HG02840 (cell line): ENCODE measurements around the gene CLDN7.
"Not testable (repeated sequence)": the region's sequence is repeated elsewhere in the genome, so short reads cannot be mapped to it uniquely, and the experiment has no call there.

Source experiments
- ATAC-seq: cut with Tn5 transposase; IDR thresholded peaks from one replicate; pipeline ENCODE4 v1.9.1; 2021; ENCODE audit warnings: mild to moderate bottlenecking, moderate library complexity, moderate number of reproducible peaks; ENCODE audit not compliant: unreplicated experiment, low FRiP score

CLDN7 gene

DNA sequence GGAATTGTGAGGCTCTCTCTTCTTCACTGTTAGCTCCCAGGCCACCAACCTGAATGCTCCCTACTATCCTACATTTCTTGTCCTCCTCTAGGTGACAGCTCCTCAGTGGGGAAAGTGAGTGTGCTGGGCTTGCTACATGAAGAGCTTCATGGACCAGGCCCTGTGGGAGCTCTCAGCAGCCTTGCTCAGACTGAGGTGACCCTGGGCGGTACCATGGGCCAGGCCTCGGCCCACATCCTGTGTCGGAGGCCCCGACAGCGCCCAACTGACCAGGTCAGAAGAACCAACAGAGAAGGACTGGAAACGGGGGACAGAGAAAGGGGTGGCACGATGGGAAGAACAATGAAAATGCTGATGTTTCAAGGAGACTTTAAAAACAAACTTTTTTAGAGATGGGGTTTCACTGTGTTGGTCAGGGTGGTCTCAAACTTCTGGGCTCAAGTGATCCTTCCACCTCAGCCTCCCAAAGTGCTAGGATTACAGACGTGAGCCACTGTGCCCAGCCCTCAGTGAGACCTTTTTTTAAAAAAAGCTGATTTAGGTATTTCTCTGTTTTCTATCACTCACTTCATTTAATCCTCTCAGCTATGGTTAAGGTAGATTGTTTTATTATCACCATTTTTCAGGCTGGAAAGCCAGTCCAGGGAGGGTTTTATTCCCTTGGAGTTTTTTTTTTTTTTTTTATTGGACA is 5.4 kb downstream of the CLDN7 start:
- ATAC-seq = no peak

DNA sequence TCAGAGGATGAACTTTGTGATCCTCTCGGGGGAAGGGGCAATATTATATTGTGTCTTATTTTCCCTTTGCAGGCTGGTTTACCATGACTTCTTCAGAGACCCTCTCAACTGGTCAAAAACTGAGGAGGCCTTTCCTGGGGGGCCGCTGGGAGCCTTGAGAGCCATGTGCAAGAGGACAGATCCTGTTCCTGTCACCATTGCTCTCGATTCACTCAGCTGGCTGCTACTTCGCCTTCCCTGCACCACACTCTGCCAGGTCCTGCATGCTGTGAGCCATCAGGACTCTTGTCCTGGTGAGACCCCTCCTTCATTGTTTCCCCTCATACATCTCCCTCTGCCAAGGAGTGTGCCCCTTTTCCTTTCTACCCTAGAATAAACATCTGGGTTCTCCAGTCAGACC is 7.8 kb downstream of the CLDN7 start:
- ATAC-seq = no peak

DNA sequence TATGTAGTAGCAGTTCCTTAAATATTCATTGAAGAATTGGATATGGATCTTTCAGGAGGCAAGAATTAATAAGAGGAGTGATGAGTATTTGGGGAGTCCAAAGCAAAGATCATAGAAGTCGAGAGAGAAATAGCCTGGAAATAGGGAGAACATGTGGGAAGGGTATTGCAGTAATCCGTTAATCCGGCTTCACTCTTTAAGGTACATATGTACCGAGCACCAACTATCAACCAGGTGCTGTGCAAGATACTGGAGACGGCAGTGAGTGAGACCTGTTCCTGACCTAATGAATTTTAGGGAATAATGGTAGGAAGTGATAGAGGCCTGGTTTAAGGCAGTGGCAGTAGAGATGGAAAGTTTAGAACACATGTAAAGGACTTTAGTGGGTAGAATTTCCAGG is 9.2 kb downstream of the CLDN7 start:
- ATAC-seq = no peak

DNA sequence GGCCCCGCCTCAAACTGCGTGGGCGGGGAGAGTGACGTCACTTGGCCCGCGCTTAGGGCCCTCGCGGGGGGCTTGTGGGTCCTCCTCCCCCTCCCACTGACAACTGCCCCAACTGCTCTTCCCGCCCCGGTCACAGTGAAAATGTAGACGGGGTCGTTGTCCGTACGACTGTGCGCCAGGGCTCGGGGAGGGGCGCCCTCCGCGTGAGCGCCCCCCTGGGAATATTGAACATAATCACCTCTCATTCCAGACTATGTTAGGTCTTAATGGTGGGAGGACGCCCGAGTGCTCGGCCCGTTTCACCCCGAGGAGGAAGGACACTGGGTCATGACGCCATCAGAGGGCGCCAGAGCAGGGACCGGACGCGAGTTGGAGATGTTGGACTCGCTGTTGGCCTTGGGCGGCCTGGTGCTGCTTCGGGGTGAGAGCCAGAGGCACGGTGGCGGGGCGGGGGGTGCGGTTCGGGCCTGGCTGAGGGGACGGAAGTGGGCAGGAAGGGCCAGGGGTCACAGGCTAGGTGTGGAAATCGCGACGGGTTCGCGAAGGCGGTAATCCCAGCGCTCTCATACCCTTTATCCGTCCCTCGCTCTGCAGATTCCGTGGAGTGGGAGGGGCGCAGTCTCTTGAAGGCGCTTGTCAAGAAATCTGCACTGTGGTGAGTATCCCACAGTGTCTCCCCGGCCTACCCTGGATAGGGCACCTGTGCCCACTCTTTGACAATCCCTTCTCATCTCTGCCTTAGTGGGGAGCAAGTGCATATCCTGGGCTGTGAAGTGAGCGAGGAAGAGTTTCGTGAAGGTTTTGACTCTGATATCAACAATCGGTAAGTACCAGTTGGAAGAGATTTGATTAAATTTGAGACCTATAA is 9.9 kb downstream of the CLDN7 start, which contains the start of gene ELP5:
Gene ELP5 (plus strand): TSS at position 40 of the 868 bp plus-strand sequence. CDS start 336 bp downstream, at position 376.
- peak; percentile 60 for ATAC-seq

DNA sequence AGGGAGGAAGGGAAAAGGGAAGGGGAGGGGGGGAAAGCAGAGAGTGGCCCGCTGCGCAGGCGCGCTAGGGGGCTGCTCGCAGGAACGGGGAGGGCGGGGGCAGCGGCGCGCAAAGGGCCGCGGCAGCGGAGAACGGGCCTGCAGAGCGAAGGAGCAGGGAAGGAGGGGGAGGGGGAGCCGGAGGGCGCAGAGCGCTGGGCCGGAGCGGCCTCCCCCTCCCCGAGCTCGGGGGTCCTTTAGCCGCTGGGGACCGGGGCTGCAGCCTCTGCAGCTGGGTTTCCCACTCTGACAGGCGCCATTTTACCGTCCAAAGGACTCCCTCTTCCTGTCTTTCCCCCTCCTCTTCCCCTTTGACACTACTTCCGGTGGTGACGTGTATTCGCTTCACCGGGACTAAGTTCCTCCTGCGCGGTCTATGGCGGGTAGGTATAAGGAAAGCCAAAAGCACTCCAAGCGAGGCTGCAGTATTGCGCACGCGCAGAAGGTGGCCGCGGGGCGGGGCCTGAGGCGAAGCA is 10.6 kb downstream of the CLDN7 start, which contains the start of gene CTDNEP1:
Gene CTDNEP1 (minus strand): TSS at position 74 of the 515 bp plus-strand sequence. CDS start 438 bp downstream, outside the sequence.
- peak; percentile 81 for ATAC-seq

DNA sequence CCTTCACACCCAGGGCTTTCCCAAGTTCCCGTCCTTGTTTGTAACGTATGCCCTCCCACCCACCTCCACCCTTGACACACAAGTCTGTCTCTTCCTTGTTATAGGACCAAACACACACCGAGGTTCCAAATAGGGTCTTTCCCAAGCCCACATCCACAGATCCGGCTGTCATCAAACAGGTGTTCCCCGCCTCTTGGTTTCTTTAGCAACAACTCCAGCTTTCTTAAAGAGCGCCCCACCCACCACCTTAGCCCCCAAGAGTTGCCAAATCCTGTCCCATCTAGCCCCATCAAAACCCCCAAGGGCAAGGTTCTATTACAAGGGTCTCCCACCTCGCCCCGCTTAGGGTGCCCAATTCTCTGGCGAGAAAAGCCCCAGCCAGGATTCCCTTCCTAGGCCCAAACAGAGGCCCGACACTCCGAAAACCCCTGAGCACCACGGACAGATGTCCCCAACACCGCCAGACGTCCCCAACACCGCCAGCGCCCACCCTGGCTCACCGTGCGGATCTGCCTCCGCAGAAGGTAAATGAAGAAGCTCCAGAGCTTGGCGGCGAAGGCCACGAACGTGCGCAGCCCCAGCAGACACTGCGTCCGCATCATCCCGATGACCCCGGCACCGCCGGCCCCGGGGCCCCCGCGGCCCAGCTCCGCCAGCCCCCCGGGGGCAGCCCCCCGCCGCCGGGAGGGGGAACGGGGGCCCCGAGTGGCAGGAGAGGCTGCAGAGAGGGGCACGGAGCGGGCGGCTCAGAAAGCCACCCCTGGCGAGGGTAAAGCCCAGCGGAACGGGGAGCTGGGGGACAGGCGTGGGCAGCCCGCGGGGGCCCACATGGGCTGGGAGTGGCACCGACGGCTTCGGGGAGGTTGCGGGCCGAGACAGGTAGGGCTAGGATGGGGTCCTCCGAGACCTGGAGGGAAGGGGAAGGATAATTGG is 11.3 kb downstream of the CLDN7 start:
- ATAC-seq = no peak

DNA sequence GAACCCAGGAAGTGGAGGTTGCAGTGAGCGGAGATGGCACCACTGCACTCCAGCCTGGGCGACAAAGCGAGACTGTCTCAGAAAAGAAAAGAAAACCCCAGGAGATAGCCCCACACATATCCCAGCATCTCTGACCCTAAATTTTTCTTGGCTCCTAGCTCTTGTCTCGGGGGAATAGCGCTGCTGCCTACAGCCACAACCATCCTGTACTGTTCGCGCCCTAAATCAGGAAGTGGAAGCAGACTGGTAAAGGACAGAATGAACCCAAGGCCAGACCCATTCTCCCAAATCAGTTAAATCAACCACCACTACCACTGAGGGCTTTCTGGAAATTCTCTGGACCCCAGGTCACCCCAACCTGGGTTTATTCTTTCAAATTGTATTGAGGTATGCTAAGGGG is 12.4 kb downstream of the CLDN7 start:
- ATAC-seq = no peak

DNA sequence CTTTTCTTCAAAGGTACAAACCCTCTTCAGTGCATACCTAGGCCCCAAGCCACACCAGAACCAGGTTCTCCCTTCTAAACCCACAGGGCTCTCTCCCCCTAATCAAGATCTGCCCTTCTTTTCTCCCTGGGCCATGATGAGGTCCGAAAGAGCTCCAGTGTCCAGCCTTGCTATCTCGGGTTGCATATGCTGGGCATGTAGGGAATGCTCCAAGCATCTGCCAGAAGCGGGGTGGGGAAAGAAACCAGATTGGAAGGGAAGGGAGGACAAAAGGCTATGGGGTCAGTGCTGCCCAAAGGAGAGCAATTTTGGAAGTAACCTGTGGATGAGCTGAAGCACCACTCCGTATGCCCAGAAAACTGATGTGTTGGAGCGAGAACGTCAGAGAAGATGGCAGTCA is 13.1 kb downstream of the CLDN7 start:
- no peak for ATAC-seq

DNA sequence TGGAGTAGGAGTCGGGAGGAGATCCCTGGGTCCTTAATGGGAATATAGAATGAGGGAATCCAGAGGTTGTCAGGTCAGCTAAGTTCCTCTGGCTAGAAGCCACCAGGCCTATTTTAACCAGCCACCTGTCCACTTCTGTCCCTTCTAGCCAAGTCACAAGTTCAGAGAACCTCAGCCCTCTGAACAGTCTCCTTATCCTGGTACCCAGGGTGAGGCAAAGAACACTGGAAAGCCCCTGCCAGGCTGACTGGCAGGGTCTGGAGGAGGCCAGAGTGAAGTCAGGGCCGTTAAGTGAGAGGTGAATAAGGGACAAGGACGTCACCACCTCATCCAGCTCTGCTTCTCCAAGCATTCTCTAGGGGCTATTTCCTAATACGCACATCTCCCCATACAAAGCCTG is 13.5 kb downstream of the CLDN7 start:
- no peak for ATAC-seq

DNA sequence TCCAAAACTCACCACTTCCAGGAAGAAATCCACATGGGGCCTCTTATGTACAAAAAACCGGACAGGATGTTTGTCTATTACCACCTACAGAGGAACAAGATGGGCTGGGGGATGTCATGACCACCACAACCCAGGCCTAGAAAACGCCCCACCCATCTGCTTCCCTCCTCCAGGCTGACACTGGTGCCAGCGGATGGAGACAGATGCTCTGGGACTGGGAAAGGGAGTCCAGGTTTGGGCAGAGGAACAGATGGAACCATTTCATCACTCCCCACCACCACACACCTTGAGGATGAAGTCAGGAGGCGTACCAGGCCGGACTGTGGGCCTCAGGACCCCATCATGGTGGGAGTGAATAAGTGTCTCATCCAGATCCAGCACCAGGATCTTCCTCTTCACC is 15.5 kb downstream of the CLDN7 start:
- ATAC-seq = no peak

DNA sequence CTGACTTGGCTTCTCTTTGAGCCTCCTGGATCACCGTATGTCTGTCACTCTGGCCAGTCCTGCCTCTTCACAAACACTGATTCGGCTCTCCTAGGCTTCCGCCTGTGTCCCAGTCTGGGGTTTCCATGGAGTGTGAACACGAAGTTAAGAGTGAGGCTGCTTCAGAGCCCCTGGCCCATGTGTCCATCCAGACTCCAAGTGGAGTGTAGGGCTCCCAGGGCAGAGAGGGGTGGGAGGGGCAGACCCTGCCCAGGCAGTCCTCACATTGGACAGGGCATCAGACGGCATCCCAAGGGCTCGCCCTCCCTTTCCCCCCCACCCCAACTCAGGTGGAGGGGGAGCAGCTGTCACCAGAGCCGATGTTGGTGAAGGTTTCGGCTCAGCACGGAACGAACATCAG is 18.4 kb downstream of the CLDN7 start:
- ATAC-seq = not testable (repeated sequence)

DNA sequence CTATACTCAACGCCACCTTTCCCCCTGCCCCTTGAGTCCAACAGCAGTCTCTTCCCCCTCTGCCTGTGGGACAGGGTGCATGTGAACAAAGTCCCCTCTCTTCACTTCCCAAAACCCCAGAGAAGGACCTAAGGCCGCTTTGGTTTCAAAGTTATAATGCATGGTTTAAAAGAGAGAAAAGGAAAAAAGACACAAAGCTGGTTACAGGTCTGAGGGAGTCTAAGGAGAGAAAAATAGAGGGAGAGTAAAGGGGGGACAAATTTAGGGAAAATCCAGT is 18.9 kb downstream of the CLDN7 start:
- no peak for ATAC-seq

DNA sequence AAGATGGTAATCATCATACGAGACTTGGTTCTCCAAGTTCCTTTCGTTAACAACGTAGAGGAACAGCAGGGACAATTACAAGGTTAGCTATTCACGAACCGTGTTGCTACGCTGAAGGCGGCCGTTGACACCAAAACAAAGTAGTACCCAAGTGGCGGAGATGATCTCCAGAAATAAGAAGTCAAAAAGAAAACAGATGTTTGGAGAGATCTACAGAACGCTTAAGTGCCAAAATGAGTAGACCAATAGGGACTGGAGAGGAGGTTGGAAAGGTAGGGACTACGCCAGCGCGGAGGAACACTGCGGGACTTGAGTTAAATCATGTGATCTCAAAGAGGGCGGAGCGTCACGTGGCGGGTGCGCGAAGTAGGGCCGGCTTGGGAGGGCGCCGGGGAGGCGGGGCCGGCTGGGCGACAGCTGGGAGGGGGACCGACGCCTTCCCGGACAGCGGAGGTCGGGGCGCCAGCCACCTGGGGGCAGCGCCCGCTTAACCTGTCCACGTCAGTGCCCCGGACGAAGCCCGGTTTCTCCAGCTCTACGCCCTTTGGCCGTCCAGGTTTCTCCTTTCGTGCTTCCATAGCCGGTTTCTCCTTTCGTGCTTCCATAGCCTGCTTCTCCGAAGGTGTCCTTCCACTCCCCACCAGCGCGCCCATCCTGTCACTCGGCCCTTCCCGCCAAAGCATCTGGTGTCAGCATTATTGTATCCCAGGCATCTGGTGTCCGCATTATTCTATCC is 19.4 kb downstream of the CLDN7 start:
- ATAC-seq = peak; percentile 62

DNA sequence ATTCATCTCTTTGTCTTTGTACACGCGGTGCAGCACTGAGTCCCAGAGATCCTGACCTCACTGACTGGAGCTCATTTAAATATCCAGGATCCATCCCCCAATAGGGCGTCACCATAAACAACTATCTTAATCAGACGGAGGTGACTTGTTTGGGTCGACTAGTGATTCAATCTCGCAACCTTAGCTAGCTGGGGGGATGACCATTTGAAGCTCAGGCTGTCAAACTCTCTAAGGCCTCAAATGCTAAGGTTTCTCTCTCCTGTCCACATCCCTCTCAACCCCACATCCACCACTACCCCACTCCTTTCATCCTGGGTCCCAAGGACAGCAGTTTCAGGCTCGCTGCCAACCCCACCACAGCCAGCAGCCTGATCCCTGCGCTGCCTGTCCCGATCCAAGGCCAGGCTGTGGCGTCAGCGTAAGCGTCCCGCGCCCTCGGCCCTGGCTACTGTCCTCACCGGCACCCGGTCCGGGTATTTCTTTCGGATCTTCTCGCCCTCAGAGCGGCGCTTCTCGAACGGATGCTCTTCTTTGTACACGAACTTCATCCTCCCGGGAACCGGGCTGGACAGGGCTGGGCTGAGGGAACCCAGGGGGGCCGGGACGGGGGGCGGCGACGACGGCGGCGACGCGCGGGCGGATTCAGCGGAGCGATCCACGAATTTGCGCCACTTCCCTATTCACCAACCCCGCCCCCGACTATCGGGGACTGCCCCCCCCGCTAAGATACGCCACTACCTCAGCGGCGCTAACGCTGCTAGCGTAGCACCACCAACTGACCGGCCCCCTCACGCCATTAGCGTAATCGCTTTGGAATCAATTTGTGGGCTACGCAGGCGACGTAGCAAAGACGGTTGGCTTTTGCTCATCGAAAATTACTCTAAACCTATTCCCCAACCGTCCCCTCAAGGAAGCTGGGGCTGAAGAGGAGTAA is 20.2 kb downstream of the CLDN7 start, which contains the start of gene GABARAP:
Gene GABARAP (minus strand): TSS at position 667 of the 934 bp plus-strand sequence. CDS start 119 bp downstream, at position 548.
- peak; percentile 41 for ATAC-seq

DNA sequence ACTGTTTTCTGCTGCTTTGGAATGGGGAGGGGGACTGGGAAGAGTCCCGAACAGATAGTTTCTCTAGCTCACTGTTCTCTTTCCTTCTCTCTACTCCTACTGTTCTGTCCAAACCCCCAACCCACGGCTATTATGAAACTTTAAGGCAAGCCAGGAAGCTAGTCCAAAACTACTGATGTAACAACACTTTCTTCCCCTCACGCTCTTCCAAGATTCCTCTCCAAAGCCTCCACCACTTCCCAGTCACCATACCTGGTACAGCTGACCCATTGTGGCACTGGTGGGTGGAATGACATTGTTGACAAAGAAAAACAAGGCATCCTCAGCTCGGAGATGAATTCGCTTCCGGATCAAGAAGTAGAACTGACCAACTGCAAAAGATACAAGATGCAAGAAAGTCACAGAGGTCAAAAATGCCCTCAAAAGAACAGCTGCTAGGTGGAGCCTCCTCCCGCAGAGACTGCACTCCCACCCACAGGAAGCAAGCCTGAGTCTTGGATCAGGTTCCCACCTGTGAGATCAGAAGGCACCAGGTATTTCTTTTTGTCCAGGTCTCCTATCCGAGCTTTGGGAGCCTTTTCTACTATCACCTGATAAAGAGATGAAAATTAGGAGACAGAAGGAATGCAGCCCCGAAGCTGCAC is 21.1 kb downstream of the CLDN7 start:
- ATAC-seq = no peak

DNA sequence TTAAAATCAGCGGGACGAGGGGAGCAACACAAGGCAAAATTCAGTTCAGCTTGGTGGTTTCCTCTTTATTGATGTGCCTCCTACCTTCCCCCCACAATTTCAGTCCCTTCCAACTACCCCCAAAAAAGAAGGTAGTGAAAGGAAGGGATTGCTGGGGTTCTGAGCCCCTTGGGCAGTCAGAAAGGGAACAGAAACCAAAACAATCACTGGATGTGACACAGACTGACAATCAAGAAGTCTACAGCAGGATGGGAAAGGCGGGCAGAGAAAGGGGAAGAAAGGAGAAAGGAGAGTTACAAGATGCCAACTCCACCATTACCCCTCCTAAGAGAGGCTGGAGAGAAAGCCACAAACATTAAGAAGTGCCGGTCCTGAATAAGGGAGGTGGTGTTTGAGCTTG is 21.9 kb downstream of the CLDN7 start:
- ATAC-seq = no peak

DNA sequence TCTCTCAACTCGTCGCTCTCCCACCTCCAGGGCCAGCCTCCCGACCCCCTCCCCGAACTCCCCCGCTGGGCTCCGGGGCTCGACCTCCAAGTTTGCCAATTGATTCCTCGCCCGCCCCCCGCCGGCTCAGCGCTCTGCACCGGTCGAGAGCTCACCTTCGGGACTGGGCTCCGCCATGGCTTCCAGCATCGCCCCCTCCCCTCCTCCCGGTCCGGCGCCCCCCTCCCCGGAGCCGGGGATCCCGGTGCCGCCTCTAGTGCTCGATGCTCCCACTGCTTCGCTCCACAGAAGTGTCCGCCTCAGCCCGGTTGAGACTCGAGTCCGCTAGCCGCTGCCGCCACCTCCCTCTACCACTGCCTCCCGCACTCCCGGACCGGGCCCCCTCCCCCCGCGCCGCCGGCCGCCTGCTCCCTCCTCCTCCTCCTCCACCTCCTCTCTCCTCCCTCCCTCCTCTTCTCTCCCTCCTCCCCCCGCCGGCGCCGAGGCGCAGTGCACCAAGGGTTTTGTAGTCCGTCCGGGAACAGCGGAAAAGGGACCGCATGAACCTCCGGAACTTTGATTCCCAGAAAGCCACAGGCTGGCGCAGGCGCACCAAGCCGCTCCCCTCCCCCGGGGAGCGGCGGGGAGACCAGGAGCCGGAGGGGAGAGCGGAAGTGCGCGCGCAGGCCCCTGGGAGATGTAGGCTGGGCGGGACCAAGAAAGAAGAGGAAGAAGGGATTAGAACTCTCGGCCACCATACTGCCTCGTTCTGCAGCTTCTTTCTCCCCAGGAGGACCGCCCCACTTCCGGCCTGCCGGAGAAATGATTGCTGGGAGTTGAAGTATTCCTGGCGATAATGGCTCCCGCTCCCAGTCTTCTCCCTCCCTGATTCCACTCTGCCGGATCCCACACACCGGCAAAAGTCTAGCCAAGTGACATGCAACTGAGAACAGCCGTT is 22.9 kb downstream of the CLDN7 start, which contains the start of gene PHF23:
Gene PHF23 (minus strand): TSS at position 367 of the 937 bp plus-strand sequence. CDS start 178 bp downstream, at position 189.
- ATAC-seq = peak; percentile 47
